Hepatocyte (in vitro differentiated cells): ENCODE results near the gene TACC2.

Experiments
- CTCF ChIP-seq: fragments of 200-600 bp; sonication (generic); IDR thresholded peaks from 2 replicates; pipeline ENCODE4 v1.5.1; 2016; ENCODE audit warnings: antibody characterized with exemption, mild to moderate bottlenecking; ENCODE audit not compliant: poor library complexity
- EZH2 ChIP-seq: fragments of 200-600 bp; sonication (generic); IDR thresholded peaks from 2 replicates; pipeline ENCODE4 v1.6.1; 2016; ENCODE audit warnings: antibody characterized with exemption, mild to moderate bottlenecking, borderline replicate concordance
- EZH2phosphoT487 ChIP-seq: fragments of 200-600 bp; sonication (generic); IDR thresholded peaks from one replicate; pipeline ENCODE4 v1.6.1; 2018; ENCODE audit warnings: antibody characterized with exemption, mild to moderate bottlenecking, low read depth, moderate library complexity; ENCODE audit not compliant: unreplicated experiment, severe bottlenecking

GRCh38 chr10:122173337-122173736, 184.4 kb downstream of the TACC2 start:
- no peak for TF ChIP-seq CTCF
- no peak for TF ChIP-seq EZH2
- TF ChIP-seq EZH2phosphoT487: no peak
